Measurements from ENCODE around the gene RGPD4.

DNA sequence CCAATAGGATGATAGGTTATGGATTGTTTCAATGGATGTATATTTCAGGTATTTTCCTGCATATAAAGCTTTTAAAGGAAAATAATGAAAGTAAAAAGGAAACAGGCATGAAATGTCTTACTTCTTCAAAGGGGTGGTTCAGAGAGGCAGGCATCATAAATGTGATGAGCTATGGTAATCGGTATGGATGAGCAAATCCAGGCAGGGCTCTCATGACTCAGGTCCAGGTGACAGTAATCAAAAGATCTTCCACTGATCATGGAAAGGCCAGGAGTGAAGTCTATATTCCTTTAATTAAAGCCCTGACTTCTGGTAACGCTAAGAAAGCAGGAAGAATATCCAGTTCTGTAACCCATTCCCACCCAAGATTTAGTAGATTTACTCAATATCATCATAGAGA lies 48.7 kb upstream of the RGPD4 start:
- TF ChIP-seq, protein P1, sequence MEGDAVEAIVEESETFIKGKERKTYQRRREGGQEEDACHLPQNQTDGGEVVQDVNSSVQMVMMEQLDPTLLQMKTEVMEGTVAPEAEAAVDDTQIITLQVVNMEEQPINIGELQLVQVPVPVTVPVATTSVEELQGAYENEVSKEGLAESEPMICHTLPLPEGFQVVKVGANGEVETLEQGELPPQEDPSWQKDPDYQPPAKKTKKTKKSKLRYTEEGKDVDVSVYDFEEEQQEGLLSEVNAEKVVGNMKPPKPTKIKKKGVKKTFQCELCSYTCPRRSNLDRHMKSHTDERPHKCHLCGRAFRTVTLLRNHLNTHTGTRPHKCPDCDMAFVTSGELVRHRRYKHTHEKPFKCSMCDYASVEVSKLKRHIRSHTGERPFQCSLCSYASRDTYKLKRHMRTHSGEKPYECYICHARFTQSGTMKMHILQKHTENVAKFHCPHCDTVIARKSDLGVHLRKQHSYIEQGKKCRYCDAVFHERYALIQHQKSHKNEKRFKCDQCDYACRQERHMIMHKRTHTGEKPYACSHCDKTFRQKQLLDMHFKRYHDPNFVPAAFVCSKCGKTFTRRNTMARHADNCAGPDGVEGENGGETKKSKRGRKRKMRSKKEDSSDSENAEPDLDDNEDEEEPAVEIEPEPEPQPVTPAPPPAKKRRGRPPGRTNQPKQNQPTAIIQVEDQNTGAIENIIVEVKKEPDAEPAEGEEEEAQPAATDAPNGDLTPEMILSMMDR (IDR thresholded peaks at IDR 0.05): no peak
- TF ChIP-seq EZH2phosphoT487 (IDR thresholded peaks at IDR 0.05): no peak

Measured in neural progenitor cell (in vitro differentiated cells).